SU-DHL-6 (cell line): ENCODE data around the gene TRIOBP.

Experiments
- EZH2phosphoT487 ChIP-seq: fragments of 200-600 bp; sonication (generic), shearing (Covaris generic); conservative IDR thresholded peaks from 2 replicates; pipeline ENCODE4 v1.6.1; 2018; ENCODE audit warnings: mild to moderate bottlenecking, antibody characterized with exemption, low read length, moderate library complexity, mixed read lengths
- TF ChIP-seq, protein P1 (sequence below): fragments of 200-600 bp; sonication (generic); IDR thresholded peaks from one replicate; pipeline ENCODE4 v1.5.1; 2017; ENCODE audit warnings: antibody characterized with exemption, mild to moderate bottlenecking, low read length, moderate library complexity; ENCODE audit not compliant: insufficient read depth, poor library complexity, severe bottlenecking

DNA sequence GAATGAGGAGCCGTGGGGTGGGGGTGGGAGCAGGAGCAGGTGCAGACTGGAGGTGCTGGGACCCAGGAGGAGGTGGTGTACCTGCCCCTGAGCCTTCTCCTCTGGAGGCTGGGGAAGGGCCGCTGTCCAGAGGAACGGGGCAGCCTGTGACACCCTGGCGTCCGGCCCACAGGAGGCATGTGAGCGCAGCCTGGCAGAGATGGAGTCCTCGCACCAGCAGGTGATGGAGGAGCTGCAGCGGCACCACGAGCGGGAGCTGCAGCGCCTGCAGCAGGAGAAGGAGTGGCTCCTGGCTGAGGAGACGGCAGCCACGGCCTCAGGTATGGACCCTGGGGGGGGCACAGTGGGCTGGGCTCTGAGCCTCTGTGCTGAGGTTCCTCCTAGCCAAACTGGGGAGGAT lies 68.7 kb downstream of the TRIOBP start:
- no peak for TF ChIP-seq EZH2phosphoT487
- TF ChIP-seq, protein P1, sequence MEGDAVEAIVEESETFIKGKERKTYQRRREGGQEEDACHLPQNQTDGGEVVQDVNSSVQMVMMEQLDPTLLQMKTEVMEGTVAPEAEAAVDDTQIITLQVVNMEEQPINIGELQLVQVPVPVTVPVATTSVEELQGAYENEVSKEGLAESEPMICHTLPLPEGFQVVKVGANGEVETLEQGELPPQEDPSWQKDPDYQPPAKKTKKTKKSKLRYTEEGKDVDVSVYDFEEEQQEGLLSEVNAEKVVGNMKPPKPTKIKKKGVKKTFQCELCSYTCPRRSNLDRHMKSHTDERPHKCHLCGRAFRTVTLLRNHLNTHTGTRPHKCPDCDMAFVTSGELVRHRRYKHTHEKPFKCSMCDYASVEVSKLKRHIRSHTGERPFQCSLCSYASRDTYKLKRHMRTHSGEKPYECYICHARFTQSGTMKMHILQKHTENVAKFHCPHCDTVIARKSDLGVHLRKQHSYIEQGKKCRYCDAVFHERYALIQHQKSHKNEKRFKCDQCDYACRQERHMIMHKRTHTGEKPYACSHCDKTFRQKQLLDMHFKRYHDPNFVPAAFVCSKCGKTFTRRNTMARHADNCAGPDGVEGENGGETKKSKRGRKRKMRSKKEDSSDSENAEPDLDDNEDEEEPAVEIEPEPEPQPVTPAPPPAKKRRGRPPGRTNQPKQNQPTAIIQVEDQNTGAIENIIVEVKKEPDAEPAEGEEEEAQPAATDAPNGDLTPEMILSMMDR: no peak
